Thyroid gland (tissue), 4 donors: Measurements from ENCODE around the gene PANX1. TPM values are rescaled to one million over a fixed set of nuclear protein-coding genes. Genes with fewer than 3 reads are reported as not detected.

Source experiments
- DNase-seq, 2 donors: peaks; one replicate each; pipeline ENCODE4 v3.0.0-alpha.2; 2019
- H3K27ac ChIP-seq, 3 donors: fragments of 200-600 bp; sonication (generic); 1 replicate in 2 of 3; 2 replicates in 1 of 3; pipeline ENCODE4 v1.5.1; 2016 to 2019; ENCODE audit warnings: mild to moderate bottlenecking in 1 of 3, moderate library complexity in 1 of 3
- H3K27me3 ChIP-seq: fragments of 200-600 bp; sonication (generic); one replicate; pipeline ENCODE4 v1.5.1; 2019
- H3K36me3 ChIP-seq, 2 donors: fragments of 200-600 bp; sonication (generic); one replicate each; pipeline ENCODE4 v1.5.1; 2016 to 2019
- H3K4me1 ChIP-seq, 2 donors: fragments of 200-600 bp; sonication (generic); one replicate each; pipeline ENCODE4 v1.5.1; 2017 to 2019
- H3K4me3 ChIP-seq, 3 donors: fragments of 200-600 bp; sonication (generic); replicated peaks in 1 of 3; 1 replicate in 2 of 3; 2 replicates in 1 of 3; pipeline ENCODE4 v1.5.1; 2016; ENCODE audit warnings: mild to moderate bottlenecking in 1 of 3
- H3K9me3 ChIP-seq: fragments of 200-600 bp; sonication (generic); one replicate; pipeline ENCODE4 v1.5.1; 2017
- POLR2A ChIP-seq, 2 donors: fragments of 450-650 bp; IDR thresholded peaks; one replicate each; pipeline ENCODE4 v1.6.1; 2017; ENCODE audit warnings: antibody characterized with exemption in 2 of 2, mild to moderate bottlenecking in 2 of 2, moderate library complexity in 1 of 2
- WGBS, 2 donors: methylation state at CpG; one replicate each; pipeline ENCODE4 v1.1.5; 2017; 5-methylcytosine and 5-hydroxymethylcytosine counted together
- intact Hi-C: fragments of 100-400 bp; cut with DNase I; formaldehyde crosslinking; loops from one replicate; pipeline ENCODE4 v1.15.1; 2023
- total RNA-seq, 4 donors: library from RNA; depleted of rRNA; stranded (reverse); fragments of >200 nt; gene quantifications; one replicate each; pipeline ENCODE4 v1.2.3, GENCODE V29; 2016
- TF ChIP-seq, protein P1 (sequence below), 6 experiments: fragments of 200-600 bp in 3 of 6; fragments of 450-650 bp in 3 of 6; sonication (generic) in 3 of 6; IDR thresholded peaks; one replicate each; pipeline ENCODE4 v1.5.1; 2016 to 2019; ENCODE audit warnings: antibody characterized with exemption in 6 of 6, mild to moderate bottlenecking in 2 of 6, inconsistent platforms in 1 of 6, moderate library complexity in 1 of 6

The PANX1 gene
- total RNA-seq, 4 donors from 2014 or later, result 18.4 to 21.7 (median 19.1) TPM

DNA sequence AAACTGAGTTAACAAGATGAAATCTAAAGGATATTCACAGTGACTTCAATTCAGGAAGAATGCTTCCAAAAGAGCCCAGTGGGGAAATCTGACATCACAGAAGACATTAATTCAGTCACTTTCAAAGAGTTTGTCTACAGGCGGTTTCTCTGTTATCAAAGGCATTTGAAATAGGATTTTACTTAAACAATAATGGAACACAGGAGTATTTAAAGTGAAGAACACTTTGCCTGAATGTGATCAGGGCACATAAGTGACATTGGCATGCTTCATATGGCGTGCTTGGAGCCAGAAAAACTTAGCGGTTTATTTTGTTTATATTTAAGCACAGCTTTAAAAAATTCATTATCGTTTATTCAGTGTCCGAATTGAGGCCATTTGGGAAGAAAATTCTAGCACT, 52.9 kb downstream of the PANX1 start:
- intact Hi-C loops, result no loop called here

DNA sequence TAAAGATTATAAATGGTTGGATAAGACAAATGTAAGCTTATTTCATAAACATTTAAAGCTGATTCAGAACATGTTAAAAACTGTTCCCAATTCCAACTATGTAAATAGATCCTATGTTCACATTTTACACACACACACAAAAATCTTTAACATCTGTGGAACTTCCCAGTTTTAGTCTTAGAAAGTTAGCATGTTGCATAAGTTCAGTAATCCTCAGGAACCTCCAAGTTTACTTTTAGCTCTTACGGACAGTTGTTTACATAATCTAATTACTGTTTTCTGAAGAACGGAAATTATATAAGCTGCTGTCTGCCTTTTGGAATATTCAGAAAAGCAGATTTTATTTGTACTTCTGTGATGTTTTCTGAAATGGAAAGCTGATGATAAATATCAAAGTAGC, 53.3 kb downstream of the PANX1 start:
- H3K9me3 ChIP-seq, result no peaks in the 10 kb centered on the region

More for the DNA sequence above, 52.9 kb downstream of the PANX1 start:
- Histone ChIP-seq H3K36me3 (peaks cover 0 to 14% of the 10 kb centered on the region in 2 donors), H3K27me3 (no peaks in the 10 kb centered on the region), H3K9me3 (no peaks in the 10 kb centered on the region), H3K27ac (no peak overlapping the region), H3K4me3 (no peak overlapping the region), H3K4me1 (peaks cover 21 to 35% of the 10 kb centered on the region in 2 donors)
- DNase-seq, result no peak
- TF ChIP-seq POLR2A (IDR thresholded peaks at IDR 0.05), result no peak
- TF ChIP-seq, protein P1, sequence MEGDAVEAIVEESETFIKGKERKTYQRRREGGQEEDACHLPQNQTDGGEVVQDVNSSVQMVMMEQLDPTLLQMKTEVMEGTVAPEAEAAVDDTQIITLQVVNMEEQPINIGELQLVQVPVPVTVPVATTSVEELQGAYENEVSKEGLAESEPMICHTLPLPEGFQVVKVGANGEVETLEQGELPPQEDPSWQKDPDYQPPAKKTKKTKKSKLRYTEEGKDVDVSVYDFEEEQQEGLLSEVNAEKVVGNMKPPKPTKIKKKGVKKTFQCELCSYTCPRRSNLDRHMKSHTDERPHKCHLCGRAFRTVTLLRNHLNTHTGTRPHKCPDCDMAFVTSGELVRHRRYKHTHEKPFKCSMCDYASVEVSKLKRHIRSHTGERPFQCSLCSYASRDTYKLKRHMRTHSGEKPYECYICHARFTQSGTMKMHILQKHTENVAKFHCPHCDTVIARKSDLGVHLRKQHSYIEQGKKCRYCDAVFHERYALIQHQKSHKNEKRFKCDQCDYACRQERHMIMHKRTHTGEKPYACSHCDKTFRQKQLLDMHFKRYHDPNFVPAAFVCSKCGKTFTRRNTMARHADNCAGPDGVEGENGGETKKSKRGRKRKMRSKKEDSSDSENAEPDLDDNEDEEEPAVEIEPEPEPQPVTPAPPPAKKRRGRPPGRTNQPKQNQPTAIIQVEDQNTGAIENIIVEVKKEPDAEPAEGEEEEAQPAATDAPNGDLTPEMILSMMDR (IDR thresholded peaks at IDR 0.05), result no peak
- 88 to 91% methylated on average over 5 of the region's 5 CpGs for WGBS, 2 donors

DNA sequence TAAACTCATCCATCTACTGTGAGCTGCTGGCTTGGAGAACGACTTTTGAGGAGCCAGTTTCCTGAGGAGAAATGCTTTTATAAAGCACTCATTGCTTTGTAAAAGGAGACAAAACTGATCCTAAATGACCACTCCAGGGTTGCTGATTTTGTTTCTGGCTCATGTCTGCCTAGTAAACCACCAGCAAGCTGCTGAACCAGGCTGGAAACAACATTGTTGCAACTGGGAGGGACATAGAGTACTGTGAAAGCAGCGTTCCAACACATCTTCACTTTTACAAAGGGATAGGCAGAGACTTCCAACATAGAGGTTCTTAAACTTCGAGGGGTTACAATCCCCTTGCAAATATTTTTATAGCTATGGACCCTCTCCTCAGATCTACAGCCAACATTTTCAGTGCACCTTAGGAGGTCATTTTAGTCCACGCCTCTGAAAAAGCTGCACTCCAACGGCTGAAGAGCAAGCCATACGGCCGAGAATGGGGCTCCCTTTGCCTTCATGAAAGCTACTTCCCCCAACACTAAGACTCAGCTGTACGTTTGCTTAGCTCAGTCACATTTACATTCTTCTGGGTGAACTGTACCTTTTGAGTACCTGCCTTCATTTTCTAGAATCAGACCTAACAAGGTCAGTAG, 54.7 kb downstream of the PANX1 start:
- Histone ChIP-seq H3K4me3 (no peak overlapping the region), H3K27me3 (no peaks in the 10 kb centered on the region), H3K36me3 (peaks cover 0 to 14% of the 10 kb centered on the region in 2 donors), H3K9me3 (no peaks in the 10 kb centered on the region), H3K4me1 (peaks cover 21 to 35% of the 10 kb centered on the region in 2 donors), H3K27ac (peak overlapping the region; percentile 60 to 94 (median 84))
- no peak for TF ChIP-seq POLR2A (IDR thresholded peaks at IDR 0.05)
- TF ChIP-seq, protein P1 (IDR thresholded peaks at IDR 0.05), result no peak
- 41 to 56% methylated on average over 8 of the region's 8 CpGs for WGBS, 2 donors
- peak; percentile 19 to 27 for DNase-seq
- intact Hi-C loops, result no loop called here

More for the DNA sequence above, 53.3 kb downstream of the PANX1 start:
- peak overlapping the region in 1 of 3 donors; percentile 94 for H3K27ac ChIP-seq
- peaks cover 21 to 35% of the 10 kb centered on the region in 2 donors for H3K4me1 ChIP-seq
- TF ChIP-seq, protein P1 (IDR thresholded peaks at IDR 0.05), result no peak
- TF ChIP-seq POLR2A (IDR thresholded peaks at IDR 0.05), result no peak
- no peaks in the 10 kb centered on the region for H3K27me3 ChIP-seq
- H3K36me3 ChIP-seq, result peaks cover 0 to 14% of the 10 kb centered on the region in 2 donors
- no peak for DNase-seq
- intact Hi-C loops, result no loop called here
- H3K4me3 ChIP-seq, result no peak overlapping the region
- 79 to 86% methylated on average over 2 of the region's 2 CpGs for WGBS, 2 donors

DNA sequence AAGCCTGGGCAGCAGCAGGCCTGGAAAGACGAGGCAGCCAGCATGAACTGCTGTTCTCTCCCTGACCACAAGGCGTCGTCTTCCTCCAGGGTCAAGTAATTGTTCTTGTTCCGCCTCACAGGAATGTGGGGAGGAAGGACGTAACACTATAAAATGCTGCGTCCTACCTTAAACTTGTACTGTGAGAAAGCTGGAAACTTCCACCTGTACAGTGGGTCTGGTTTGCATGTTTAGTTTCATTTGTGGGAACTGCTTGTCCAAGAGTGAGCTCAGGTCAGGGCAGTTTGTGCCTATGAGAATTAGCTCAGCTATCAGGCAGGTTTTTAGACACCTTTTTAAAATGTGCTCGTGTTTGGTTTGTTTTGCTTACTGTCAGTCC, 55.2 kb downstream of the PANX1 start:
- Histone ChIP-seq H3K27me3 (no peaks in the 10 kb centered on the region), H3K27ac (peak overlapping the region; percentile 60 to 94 (median 84)), H3K36me3 (peaks cover 0 to 14% of the 10 kb centered on the region in 2 donors), H3K4me3 (no peak overlapping the region), H3K9me3 (no peaks in the 10 kb centered on the region), H3K4me1 (peaks cover 21 to 35% of the 10 kb centered on the region in 2 donors)
- intact Hi-C loops, result no loop called here
- peak; percentile 88 to 90 for DNase-seq
- WGBS, 2 donors, result 17 to 20% methylated on average over 7 of the region's 7 CpGs
- peak in 1 of 2 donors; percentile 52 for TF ChIP-seq POLR2A (IDR thresholded peaks at IDR 0.05)
- TF ChIP-seq, protein P1 (IDR thresholded peaks at IDR 0.05), result peak; percentile 63 to 98 (median 90)

DNA sequence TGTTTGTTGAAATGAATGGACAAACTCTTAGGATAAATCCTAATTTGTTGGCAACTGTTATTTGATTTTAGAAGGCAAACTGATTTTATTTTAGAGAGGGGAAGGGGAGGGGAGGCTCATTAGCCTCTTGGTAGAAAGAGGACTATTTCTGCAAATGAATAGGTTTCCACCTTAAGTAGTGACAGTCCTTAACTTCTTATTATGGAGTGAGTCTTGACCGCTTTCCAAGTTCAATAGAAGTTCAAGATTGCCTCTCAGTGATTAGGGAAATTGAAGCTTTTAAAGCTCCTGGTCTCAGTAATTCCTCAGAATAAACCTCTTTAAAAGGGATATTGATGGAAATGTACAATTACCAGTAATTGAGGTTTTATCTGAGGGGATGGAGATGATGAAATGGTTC, 55.7 kb downstream of the PANX1 start:
- peak overlapping the region; percentile 60 to 94 (median 84) for H3K27ac ChIP-seq
- H3K27me3 ChIP-seq, result no peaks in the 10 kb centered on the region
- peaks cover 21 to 35% of the 10 kb centered on the region in 2 donors for H3K4me1 ChIP-seq
- peaks cover 0 to 14% of the 10 kb centered on the region in 2 donors for H3K36me3 ChIP-seq
- 35 to 42% methylated on average over 1 of the region's 1 CpG for WGBS, 2 donors
- no peak overlapping the region for H3K4me3 ChIP-seq
- no peaks in the 10 kb centered on the region for H3K9me3 ChIP-seq
- no peak for DNase-seq
- intact Hi-C loops, result no loop called here
- no peak for TF ChIP-seq POLR2A (IDR thresholded peaks at IDR 0.05)
- TF ChIP-seq, protein P1 (IDR thresholded peaks at IDR 0.05), result no peak
